Aorta (tissue), 5 donors: Measurements from ENCODE around the gene PSG4. TPM values are rescaled to one million over a fixed set of nuclear protein-coding genes. Genes with fewer than 3 reads are reported as not detected.
"Not testable (repeated sequence)": the region's sequence is repeated elsewhere in the genome, so short reads cannot be mapped to it uniquely, and the experiment has no call there.

Source experiments
- ATAC-seq: fragments of 200-7000 bp; cut with Tn5 transposase; one replicate; pipeline ENCODE4 v1.9.1; 2022; ENCODE audit warnings: moderate library complexity; ENCODE audit not compliant: low FRiP score
- DNase-seq, 2 donors: peaks; one replicate each; pipeline ENCODE4 v3.0.0-alpha.2; 2020
- H3K27ac ChIP-seq, 2 donors: one replicate each; pipeline ENCODE4 v1.5.1; 2013; ENCODE audit warnings: low read length in 2 of 2, mild to moderate bottlenecking in 2 of 2, moderate library complexity in 2 of 2, control low read depth in 1 of 2, inconsistent platforms in 1 of 2, low read depth in 1 of 2
- H3K27me3 ChIP-seq, 2 donors: one replicate each; pipeline ENCODE4 v1.6.1; 2013; ENCODE audit warnings: control low read depth in 1 of 2, low read length in 1 of 2, mild to moderate bottlenecking in 1 of 2, moderate library complexity in 1 of 2; ENCODE audit not compliant: insufficient read depth in 2 of 2, control insufficient read depth in 1 of 2
- H3K36me3 ChIP-seq, 2 donors: one replicate each; pipeline ENCODE4 v1.6.1; 2013; ENCODE audit warnings: control low read depth in 1 of 2, low read length in 1 of 2, mild to moderate bottlenecking in 1 of 2; ENCODE audit not compliant: insufficient read depth in 2 of 2, control insufficient read depth in 1 of 2
- H3K4me1 ChIP-seq, 2 donors: one replicate each; pipeline ENCODE4 v1.6.1; 2013; ENCODE audit warnings: low read length in 2 of 2, control low read depth in 1 of 2, mild to moderate bottlenecking in 1 of 2, moderate library complexity in 1 of 2; ENCODE audit not compliant: insufficient read depth in 2 of 2, control insufficient read depth in 1 of 2
- H3K4me3 ChIP-seq, 2 donors: one replicate each; pipeline ENCODE4 v1.5.1; 2013; ENCODE audit warnings: low read length in 2 of 2, control low read depth in 1 of 2, mild to moderate bottlenecking in 1 of 2
- H3K9me3 ChIP-seq: one replicate; pipeline ENCODE4 v1.6.1; 2013; ENCODE audit warnings: mild to moderate bottlenecking, low read length; ENCODE audit not compliant: control insufficient read depth
- WGBS, 2 donors: extraction: QIAGEN DNeasy Blood & Tissue Kit; methylation state at CpG; one replicate each; pipeline ENCODE4 v1.1.7; 2013; 5-methylcytosine and 5-hydroxymethylcytosine counted together
- intact Hi-C, 2 donors: fragments of 100-400 bp; cut with DNase I; formaldehyde crosslinking; loops; one replicate each; pipeline versions ENCODE4 v1.14.2 to v1.15.0; 2022
- long read RNA-seq, 2 donors: library from polyadenylated mRNA; unstranded; transcript quantifications; one replicate each; pipeline ENCODE4 v2.0.0, GENCODE V29; 2020 to 2021
- polyA plus RNA-seq, 2 donors: library from polyadenylated mRNA; stranded (reverse); fragments of 200-250 nt; gene quantifications; one replicate each; pipeline ENCODE4 v1.2.3, GENCODE V29; 2013
- total RNA-seq, 2 donors: library from RNA; stranded (reverse); fragmentation: NEBNext Ultra II Directional; extraction: Animal tissue kit (Norgen Biotek cat#: 25700); gene quantifications; one replicate each; pipeline ENCODE4 v1.2.1, GENCODE V29; 2021
- donor health status: healthy with polysubstance abuse.
- donor health status: Bipolar disorder and iron deficiency.
- donor health status: DM: no; HTN: no; CAD: no.
- donor health status: DM: no; HTN: no; CAD: no.
- donor health status: DM: yes; HTN: yes; CAD: no.

Gene PSG4
- total RNA-seq, result not detected
- polyA plus RNA-seq, result not detected
- long read RNA-seq, donor 1, result 0 reads
- long read RNA-seq, donor 2, result 0 reads

- DNase-seq, H3K4me1 ChIP-seq, H3K27me3 ChIP-seq, H3K9me3 ChIP-seq, ATAC-seq, H3K4me3 ChIP-seq, intact Hi-C loops, H3K27ac ChIP-seq, H3K36me3 ChIP-seq: not testable (repeated sequence)
- WGBS, 2 donors, result 47 to 72% methylated on average over 9 of the region's 9 CpGs
Observed at GRCh38 chr19:43205471-43206105, at the start of gene PSG4. Gene PSG4, minus strand, starts transcription at chr19:43205638. Its CDS starts 102 bp downstream, at chr19:43205536.

GRCh38 chr19:43251428-43251827, 46.0 kb upstream of the PSG4 start:
- H3K27ac ChIP-seq, DNase-seq, H3K4me1 ChIP-seq, H3K4me3 ChIP-seq, intact Hi-C loops, ATAC-seq, H3K36me3 ChIP-seq, H3K9me3 ChIP-seq, H3K27me3 ChIP-seq: not testable (repeated sequence)
- WGBS, 2 donors, result 13 to 29% methylated on average over 1 of the region's 1 CpG

GRCh38 chr19:43250296-43250695, 44.9 kb upstream of the PSG4 start:
- ATAC-seq, intact Hi-C loops, H3K27ac ChIP-seq, H3K27me3 ChIP-seq, H3K4me1 ChIP-seq, DNase-seq, H3K9me3 ChIP-seq, H3K36me3 ChIP-seq, H3K4me3 ChIP-seq: not testable (repeated sequence)
- 22 to 33% methylated on average over 2 to 5 of the region's 5 CpGs for WGBS, 2 donors

GRCh38 chr19:43248635-43249002, 43.2 kb upstream of the PSG4 start:
- H3K27ac ChIP-seq, intact Hi-C loops, H3K36me3 ChIP-seq, DNase-seq, ATAC-seq, H3K4me3 ChIP-seq, H3K4me1 ChIP-seq, H3K27me3 ChIP-seq, H3K9me3 ChIP-seq: not testable (repeated sequence)
- WGBS, 2 donors, result 84 to 88% methylated on average over 1 of the region's 1 CpG

- H3K27me3 ChIP-seq, H3K27ac ChIP-seq, H3K36me3 ChIP-seq, H3K9me3 ChIP-seq, H3K4me1 ChIP-seq, intact Hi-C loops, ATAC-seq, H3K4me3 ChIP-seq, DNase-seq: not testable (repeated sequence)
- 78 to 82% methylated on average over 12 to 13 of the region's 13 CpGs for WGBS, 2 donors
Observed at GRCh38 chr19:43247243-43247880, 41.9 kb upstream of the PSG4 start.

GRCh38 chr19:43245848-43246247, 40.4 kb upstream of the PSG4 start:
- H3K4me3 ChIP-seq, H3K36me3 ChIP-seq, H3K27ac ChIP-seq, intact Hi-C loops, ATAC-seq, H3K4me1 ChIP-seq, H3K9me3 ChIP-seq, H3K27me3 ChIP-seq, DNase-seq: not testable (repeated sequence)
- 68% methylated on average over 2 to 3 of the region's 3 CpGs for WGBS, 2 donors

GRCh38 chr19:43242211-43242610, 36.8 kb upstream of the PSG4 start:
- H3K27me3 ChIP-seq, H3K36me3 ChIP-seq, DNase-seq, H3K9me3 ChIP-seq, H3K4me3 ChIP-seq, ATAC-seq, H3K4me1 ChIP-seq, intact Hi-C loops, H3K27ac ChIP-seq: not testable (repeated sequence)
- WGBS, 2 donors, result 66 to 82% methylated on average over 2 of the region's 2 CpGs

GRCh38 chr19:43238213-43238612, 32.8 kb upstream of the PSG4 start:
- H3K27ac ChIP-seq, H3K27me3 ChIP-seq, DNase-seq, H3K4me1 ChIP-seq, H3K36me3 ChIP-seq, ATAC-seq, H3K9me3 ChIP-seq, intact Hi-C loops, H3K4me3 ChIP-seq: not testable (repeated sequence)
- WGBS, 2 donors, result 65 to 73% methylated on average over 4 of the region's 4 CpGs

GRCh38 chr19:43235686-43236085, 30.2 kb upstream of the PSG4 start:
- H3K27me3 ChIP-seq, H3K9me3 ChIP-seq, H3K4me3 ChIP-seq, ATAC-seq, DNase-seq, intact Hi-C loops, H3K4me1 ChIP-seq, H3K36me3 ChIP-seq, H3K27ac ChIP-seq: not testable (repeated sequence)
- 69 to 73% methylated on average over 3 of the region's 3 CpGs for WGBS, 2 donors
